Trophoblast cell (in vitro differentiated cells and primary cell): ENCODE results near the gene RHOG.

ENCODE experiments used
- DNase-seq, 2 donors: peaks; one replicate each; pipeline ENCODE4 v3.0.0-alpha.2; 2016
- H2AFZ ChIP-seq: 2 replicates; pipeline ENCODE4 v1.6.1; 2013; ENCODE audit warnings: low read length, moderate library complexity, mild to moderate bottlenecking; ENCODE audit not compliant: insufficient read depth, poor library complexity
- H2AK5ac ChIP-seq: 2 replicates; pipeline ENCODE4 v1.6.1; 2013; ENCODE audit warnings: mild to moderate bottlenecking, low read length
- H2BK120ac ChIP-seq: 2 replicates; pipeline ENCODE4 v1.6.1; 2013; ENCODE audit warnings: low read length, mild to moderate bottlenecking, moderate library complexity; ENCODE audit not compliant: insufficient read depth, poor library complexity
- H2BK12ac ChIP-seq: 2 replicates; pipeline ENCODE4 v1.6.1; 2013; ENCODE audit warnings: mild to moderate bottlenecking, low read length, moderate library complexity
- H2BK5ac ChIP-seq: 2 replicates; pipeline ENCODE4 v1.6.1; 2013; ENCODE audit warnings: low read length, low read depth, moderate library complexity, mild to moderate bottlenecking; ENCODE audit not compliant: poor library complexity
- H3K14ac ChIP-seq: 2 replicates; pipeline ENCODE4 v1.6.1; 2013; ENCODE audit warnings: mild to moderate bottlenecking, low read length
- H3K18ac ChIP-seq: 2 replicates; pipeline ENCODE4 v1.6.1; 2013; ENCODE audit warnings: mild to moderate bottlenecking, low read length
- H3K23ac ChIP-seq: 2 replicates; pipeline ENCODE4 v1.6.1; 2013; ENCODE audit warnings: low read length
- H3K27ac ChIP-seq: 2 replicates; pipeline ENCODE4 v1.5.1; 2013; ENCODE audit warnings: low read depth, mild to moderate bottlenecking, inconsistent platforms, low read length, moderate library complexity
- H3K27me3 ChIP-seq: 2 replicates; pipeline ENCODE4 v1.6.1; 2013; ENCODE audit warnings: inconsistent platforms, mild to moderate bottlenecking, low read length, moderate library complexity; ENCODE audit not compliant: insufficient read depth
- H3K36me3 ChIP-seq, 2 experiments: 1 replicate in 1 of 2; 2 replicates in 1 of 2; pipeline ENCODE4 v1.6.1; 2013; ENCODE audit warnings: low read length in 2 of 2, mild to moderate bottlenecking in 2 of 2, moderate library complexity in 1 of 2; ENCODE audit not compliant: insufficient read depth in 2 of 2, control insufficient read depth in 1 of 2
- H3K4ac ChIP-seq: 2 replicates; pipeline ENCODE4 v1.6.1; 2013; ENCODE audit warnings: low read depth, mild to moderate bottlenecking, low read length, moderate library complexity
- H3K4me1 ChIP-seq, 2 experiments: 1 replicate in 1 of 2; 2 replicates in 1 of 2; pipeline ENCODE4 v1.6.1; 2013; ENCODE audit warnings: low read length in 2 of 2, mild to moderate bottlenecking in 2 of 2, moderate library complexity in 1 of 2; ENCODE audit not compliant: insufficient read depth in 2 of 2, control insufficient read depth in 1 of 2
- H3K4me2 ChIP-seq: 2 replicates; pipeline ENCODE4 v1.6.1; 2013; ENCODE audit warnings: inconsistent platforms, mild to moderate bottlenecking, low read length, moderate library complexity
- H3K4me3 ChIP-seq: 2 replicates; pipeline ENCODE4 v1.5.1; 2013; ENCODE audit warnings: mild to moderate bottlenecking, low read depth, low read length, inconsistent platforms
- H3K79me1 ChIP-seq: one replicate; pipeline ENCODE4 v1.6.1; 2013; ENCODE audit warnings: low read length
- H3K79me2 ChIP-seq: 2 replicates; pipeline ENCODE4 v1.6.1; 2013; ENCODE audit warnings: low read length, mild to moderate bottlenecking; ENCODE audit not compliant: control insufficient read depth, insufficient read depth, poor library complexity
- H3K9ac ChIP-seq: 2 replicates; pipeline ENCODE4 v1.6.1; 2013; ENCODE audit warnings: mild to moderate bottlenecking, low read length
- H3K9me3 ChIP-seq: 2 replicates; pipeline ENCODE4 v1.6.1; 2013; ENCODE audit warnings: low read depth, mild to moderate bottlenecking, control low read depth, inconsistent platforms, low read length; ENCODE audit not compliant: insufficient read depth
- H4K12ac ChIP-seq: 2 replicates; pipeline ENCODE4 v1.6.1; 2013; ENCODE audit warnings: low read depth, mild to moderate bottlenecking, low read length, moderate library complexity
- H4K8ac ChIP-seq: 2 replicates; pipeline ENCODE4 v1.6.1; 2013; ENCODE audit warnings: low read depth, mild to moderate bottlenecking, low read length, moderate library complexity
- H4K91ac ChIP-seq: one replicate; pipeline ENCODE4 v1.6.1; 2013; ENCODE audit warnings: low read depth, mild to moderate bottlenecking, low read length, moderate library complexity
- WGBS: extraction: QIAGEN DNeasy Blood & Tissue Kit; methylation state at CpG from one replicate; pipeline ENCODE4 v1.1.7; 2013; ENCODE audit warnings: missing lambda C conversion rate; ENCODE audit not compliant: insufficient read length, insufficient coverage; ENCODE audit errors: extremely low coverage; 5-methylcytosine and 5-hydroxymethylcytosine counted together

The RHOG gene

DNA sequence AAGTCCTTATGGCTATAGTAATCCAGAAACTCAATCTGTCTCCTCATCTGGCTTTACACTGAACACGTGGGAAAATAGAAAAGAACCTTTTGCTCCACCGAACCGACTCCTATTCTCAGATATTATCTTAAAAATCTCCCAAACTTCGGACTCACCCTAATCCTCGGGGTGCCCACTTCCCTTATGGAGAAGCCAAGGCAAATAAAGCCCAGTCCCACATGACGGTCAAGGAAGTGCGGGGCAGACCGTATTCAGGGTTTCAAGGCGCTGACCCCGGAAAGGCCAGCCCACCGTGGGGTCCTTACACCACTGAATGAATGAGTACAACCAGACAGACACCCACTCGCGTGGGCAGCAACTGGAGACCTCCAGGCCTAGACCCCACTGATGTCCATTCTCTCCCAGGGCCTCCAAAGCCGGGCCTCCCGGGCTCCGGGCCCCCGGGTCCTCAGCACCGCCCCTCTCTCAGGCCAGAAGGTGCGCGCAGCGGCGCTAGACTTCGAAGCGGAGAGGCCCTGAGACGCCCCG lies 43.9 kb downstream of the RHOG start:
- no peaks in the 10 kb centered on the region for H3K9me3 ChIP-seq
- peak overlapping the region; percentile 62 for H3K4me2 ChIP-seq
- no CpG with 5 or more reads among the region's 26 CpGs for WGBS
- H3K23ac ChIP-seq: no peak overlapping the region
- H3K14ac ChIP-seq: peak overlapping the region; percentile 84
- H3K79me1 ChIP-seq: peaks cover 10% of the 10 kb centered on the region
- peak overlapping the region; percentile 98 for H3K9ac ChIP-seq
- H2BK12ac ChIP-seq: peak overlapping the region; percentile 34
- H4K8ac ChIP-seq: peak overlapping the region; percentile 88
- H3K79me2 ChIP-seq: peaks cover 14% of the 10 kb centered on the region
- H2BK120ac ChIP-seq: peak overlapping the region; percentile 62
- peak overlapping the region; percentile 86 for H3K27ac ChIP-seq
- no peak for DNase-seq
- H3K36me3 ChIP-seq: peaks cover 18 to 19% of the 10 kb centered on the region in 2 experiments
- no peaks in the 10 kb centered on the region for H3K27me3 ChIP-seq
- peak overlapping the region; percentile 84 for H2AFZ ChIP-seq
- peak overlapping the region; percentile 75 for H2BK5ac ChIP-seq
- H3K18ac ChIP-seq: peak overlapping the region; percentile 85
- H3K4me1 ChIP-seq: peaks cover 0 to 2% of the 10 kb centered on the region in 2 experiments
- H4K12ac ChIP-seq: peak overlapping the region; percentile 82
- H4K91ac ChIP-seq: peak overlapping the region; percentile 83
- H2AK5ac ChIP-seq: peak overlapping the region; percentile 81
- H3K4me3 ChIP-seq: peak overlapping the region; percentile 95
- peak overlapping the region; percentile 99 for H3K4ac ChIP-seq

DNA sequence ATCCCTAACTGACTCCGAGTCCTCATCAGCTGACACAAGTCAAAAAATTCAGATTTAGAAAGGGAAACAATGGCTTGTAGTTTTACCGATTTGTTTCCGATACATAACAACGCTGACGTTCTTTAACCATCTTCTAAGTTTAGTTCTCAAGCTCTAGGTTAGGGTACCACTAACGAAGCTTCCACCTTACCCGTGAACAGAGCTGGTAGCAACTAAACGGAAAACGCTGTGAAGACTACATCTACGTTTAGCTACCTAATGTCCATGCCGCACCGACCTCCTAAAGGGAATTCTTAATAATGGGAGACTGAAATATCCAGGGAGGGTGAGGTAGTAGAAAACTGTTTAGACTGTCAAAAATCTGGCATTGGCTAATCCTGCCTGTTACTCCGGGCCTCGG lies 44.4 kb downstream of the RHOG start:
- Histone ChIP-seq H3K9me3 (no peaks in the 10 kb centered on the region), H3K18ac (no peak overlapping the region), H4K91ac (no peak overlapping the region), H4K12ac (no peak overlapping the region), H3K23ac (no peak overlapping the region), H3K36me3 (peaks cover 18 to 20% of the 10 kb centered on the region in 2 experiments), H3K9ac (no peak overlapping the region), H2BK12ac (no peak overlapping the region), H2BK5ac (no peak overlapping the region), H3K4me1 (peaks cover 0 to 2% of the 10 kb centered on the region in 2 experiments), H3K79me1 (peaks cover 10% of the 10 kb centered on the region), H2AFZ (no peak overlapping the region), H3K79me2 (peaks cover 14% of the 10 kb centered on the region), H3K14ac (no peak overlapping the region), H3K4ac (peak overlapping the region; percentile 99), H3K27me3 (no peaks in the 10 kb centered on the region), H2AK5ac (no peak overlapping the region), H3K4me3 (no peak overlapping the region), H2BK120ac (no peak overlapping the region), H4K8ac (no peak overlapping the region), H3K4me2 (peak overlapping the region; percentile 62), H3K27ac (no peak overlapping the region)
- WGBS: no CpG with 5 or more reads among the region's 14 CpGs
- no peak for DNase-seq

GRCh38 chr11:3796002-3796311 lies 44.8 kb downstream of the RHOG start:
- Histone ChIP-seq H3K23ac (no peak overlapping the region), H4K91ac (no peak overlapping the region)

DNA sequence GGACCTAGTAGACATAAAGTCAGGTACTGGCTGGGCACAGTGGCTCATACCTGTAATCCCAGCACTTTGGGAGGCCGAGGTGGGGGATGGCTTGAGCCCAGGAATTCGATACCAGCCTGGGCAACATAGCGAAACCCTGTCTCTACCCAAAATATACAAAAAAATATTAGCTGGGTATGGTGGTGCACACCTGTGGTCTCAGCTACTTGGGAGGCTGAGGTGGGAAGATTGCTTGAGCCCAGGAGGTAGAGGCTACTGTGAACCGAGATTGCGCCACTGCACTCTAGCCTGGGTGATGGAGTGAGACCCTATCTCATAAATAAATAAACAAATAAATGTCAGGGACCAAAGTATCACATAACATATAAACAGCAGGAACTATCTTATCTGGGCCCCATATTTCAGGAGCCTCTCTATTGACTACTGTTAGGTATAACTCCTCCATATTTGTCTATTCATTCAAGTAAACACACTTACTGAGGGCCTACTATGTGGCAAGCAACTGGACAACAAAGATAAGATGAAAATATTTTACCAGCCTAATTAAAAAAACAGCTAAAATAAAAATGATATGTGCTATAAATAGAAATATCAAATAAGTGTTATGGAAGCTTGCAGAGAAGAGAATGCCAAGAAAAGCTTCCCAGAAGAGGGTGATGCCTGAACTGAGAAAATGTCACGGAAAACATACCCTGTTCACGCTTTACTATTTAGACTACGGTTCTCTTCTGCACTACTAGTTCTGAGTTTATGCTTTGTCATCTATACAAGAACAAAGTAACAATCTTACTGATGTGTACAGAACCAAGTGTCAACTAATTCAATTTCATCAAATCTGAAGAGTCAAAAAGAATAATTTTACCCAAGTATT lies 45.4 kb downstream of the RHOG start:
- Histone ChIP-seq H3K4me3 (no peak overlapping the region), H3K27ac (no peak overlapping the region), H3K79me1 (peaks cover 10% of the 10 kb centered on the region), H4K8ac (no peak overlapping the region), H3K36me3 (peaks cover 20 to 23% of the 10 kb centered on the region in 2 experiments), H2BK5ac (no peak overlapping the region), H3K4me2 (no peak overlapping the region), H3K9ac (no peak overlapping the region), H2AFZ (no peak overlapping the region), H2BK120ac (no peak overlapping the region), H2AK5ac (no peak overlapping the region), H3K79me2 (peaks cover 14% of the 10 kb centered on the region), H2BK12ac (no peak overlapping the region), H3K4me1 (peaks cover 0 to 2% of the 10 kb centered on the region in 2 experiments), H3K9me3 (no peaks in the 10 kb centered on the region), H3K23ac (no peak overlapping the region), H4K91ac (no peak overlapping the region), H3K18ac (no peak overlapping the region), H3K4ac (peak overlapping the region; percentile 84), H4K12ac (no peak overlapping the region), H3K27me3 (no peaks in the 10 kb centered on the region), H3K14ac (no peak overlapping the region)
- no CpG with 5 or more reads among the region's 8 CpGs for WGBS
- no peak for DNase-seq

More at GRCh38 chr11:3796002-3796311, 44.8 kb downstream of the RHOG start:
- H3K9ac ChIP-seq: no peak overlapping the region
- H3K4ac ChIP-seq: peak overlapping the region; percentile 73
- no peaks in the 10 kb centered on the region for H3K9me3 ChIP-seq
- H2BK12ac ChIP-seq: no peak overlapping the region
- no peak overlapping the region for H3K27ac ChIP-seq
- peaks cover 14% of the 10 kb centered on the region for H3K79me2 ChIP-seq
- peaks cover 0 to 2% of the 10 kb centered on the region in 2 experiments for H3K4me1 ChIP-seq
- H4K12ac ChIP-seq: no peak overlapping the region
- WGBS: no CpG with 5 or more reads among the region's 6 CpGs
- no peak overlapping the region for H2AK5ac ChIP-seq
- H3K4me3 ChIP-seq: no peak overlapping the region
- H4K8ac ChIP-seq: no peak overlapping the region
- H2AFZ ChIP-seq: no peak overlapping the region
- H2BK120ac ChIP-seq: no peak overlapping the region
- H3K14ac ChIP-seq: no peak overlapping the region
- no peak overlapping the region for H2BK5ac ChIP-seq
- peak overlapping the region; percentile 62 for H3K4me2 ChIP-seq
- no peaks in the 10 kb centered on the region for H3K27me3 ChIP-seq
- peaks cover 10% of the 10 kb centered on the region for H3K79me1 ChIP-seq
- peaks cover 20 to 23% of the 10 kb centered on the region in 2 experiments for H3K36me3 ChIP-seq
- H3K18ac ChIP-seq: no peak overlapping the region
- DNase-seq: no peak
